ENCODE results near the gene ARHGAP23.
"Not testable (repeated sequence)": the region's sequence is repeated elsewhere in the genome, so short reads cannot be mapped to it uniquely, and the experiment has no call there.

ARHGAP23 gene

GRCh38 chr17:38494152-38494551, 65.9 kb downstream of the ARHGAP23 start:
- FAIRE-seq = not testable (repeated sequence)

- FAIRE-seq = not testable (repeated sequence)
Observed at GRCh38 chr17:38497656-38498055, 69.4 kb downstream of the ARHGAP23 start.

DNA sequence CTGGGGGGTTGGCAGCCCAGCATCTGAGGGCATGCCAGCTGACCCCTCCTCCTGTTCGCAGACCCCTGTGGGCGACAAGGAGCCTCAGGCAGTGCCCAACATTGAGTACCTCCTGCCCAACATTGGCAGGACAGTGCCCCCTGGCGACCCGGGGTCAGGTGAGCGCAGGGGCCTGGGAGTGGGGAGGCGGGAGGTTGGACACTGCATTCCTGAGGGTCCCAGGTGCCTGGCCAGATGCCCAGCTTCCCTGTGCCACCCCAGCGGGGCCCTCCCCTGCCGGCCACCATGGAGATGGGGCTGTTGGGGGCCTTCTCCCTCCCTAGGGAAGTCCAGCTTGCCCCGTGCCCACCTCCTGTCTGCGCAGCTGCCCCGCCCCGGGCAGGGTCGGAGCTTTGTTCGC, 70.1 kb downstream of the ARHGAP23 start:
- FAIRE-seq = no peak

- not testable (repeated sequence) for FAIRE-seq
Observed at GRCh38 chr17:38499230-38499629, 71.0 kb downstream of the ARHGAP23 start.

DNA sequence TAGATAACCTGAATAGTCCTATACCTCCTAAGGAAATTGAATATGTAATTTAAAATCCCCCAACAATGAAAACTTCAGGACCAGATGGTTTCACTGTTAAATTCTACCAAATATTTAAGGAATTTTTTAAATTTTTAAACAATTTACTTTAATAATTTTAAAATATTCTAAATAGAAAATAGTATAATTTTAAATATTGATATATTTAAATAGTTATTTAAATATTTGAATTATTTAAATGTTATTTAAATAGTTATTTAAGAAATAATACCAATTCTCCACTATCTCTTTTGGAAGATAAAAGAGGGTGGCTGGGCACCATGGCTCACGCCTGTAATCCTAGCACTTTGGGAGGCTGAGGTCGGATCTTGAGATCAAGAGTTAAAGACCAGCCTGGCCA, 73.5 kb downstream of the ARHGAP23 start:
- FAIRE-seq = not testable (repeated sequence)

- not testable (repeated sequence) for FAIRE-seq
Observed at GRCh38 chr17:38503286-38503913, 75.1 kb downstream of the ARHGAP23 start.

DNA sequence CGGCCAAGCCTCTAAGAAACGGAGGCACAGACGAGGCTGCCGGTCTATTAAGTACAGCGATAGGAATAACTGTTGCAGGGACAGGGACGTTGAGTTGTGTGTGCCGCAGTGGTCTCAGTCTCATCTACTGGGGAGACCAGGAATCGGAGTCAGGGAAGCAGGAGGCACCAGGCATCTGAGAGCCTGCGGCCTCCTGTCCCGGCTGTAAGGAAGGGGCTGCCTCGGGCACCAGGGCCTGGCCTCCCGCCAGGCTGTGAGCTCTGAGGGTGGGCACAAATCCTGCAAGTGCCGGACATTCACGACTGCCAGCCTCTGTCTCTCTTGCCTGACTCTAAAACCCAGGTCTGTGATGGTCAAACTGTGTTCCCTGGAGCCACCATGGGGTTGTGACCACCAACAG, 76.0 kb downstream of the ARHGAP23 start:
- no peak for FAIRE-seq

GRCh38 chr17:38507436-38507835, 79.2 kb downstream of the ARHGAP23 start:
- FAIRE-seq = no peak

GRCh38 chr17:38507921-38508569, 79.8 kb downstream of the ARHGAP23 start:
- no peak for FAIRE-seq

DNA sequence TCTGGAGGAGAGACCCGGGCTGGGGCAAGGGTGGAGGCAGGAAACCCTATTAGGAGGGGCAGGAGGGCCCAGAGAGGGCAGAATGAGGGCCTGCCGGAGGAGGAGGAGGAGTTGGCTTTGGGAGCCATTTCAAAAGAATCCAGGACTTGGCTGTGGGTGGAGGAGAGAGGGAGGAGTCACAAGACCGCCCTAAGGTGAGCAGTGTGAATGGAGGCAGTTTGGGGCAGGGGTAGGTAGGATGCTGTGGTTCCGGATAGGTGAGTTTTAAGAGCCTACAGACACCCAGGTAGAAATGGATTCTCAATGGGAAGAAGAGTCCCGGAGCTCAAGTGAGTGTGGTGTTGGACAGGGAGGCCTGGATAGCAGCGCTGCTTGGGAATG, 80.3 kb downstream of the ARHGAP23 start:
- no peak for FAIRE-seq

DNA sequence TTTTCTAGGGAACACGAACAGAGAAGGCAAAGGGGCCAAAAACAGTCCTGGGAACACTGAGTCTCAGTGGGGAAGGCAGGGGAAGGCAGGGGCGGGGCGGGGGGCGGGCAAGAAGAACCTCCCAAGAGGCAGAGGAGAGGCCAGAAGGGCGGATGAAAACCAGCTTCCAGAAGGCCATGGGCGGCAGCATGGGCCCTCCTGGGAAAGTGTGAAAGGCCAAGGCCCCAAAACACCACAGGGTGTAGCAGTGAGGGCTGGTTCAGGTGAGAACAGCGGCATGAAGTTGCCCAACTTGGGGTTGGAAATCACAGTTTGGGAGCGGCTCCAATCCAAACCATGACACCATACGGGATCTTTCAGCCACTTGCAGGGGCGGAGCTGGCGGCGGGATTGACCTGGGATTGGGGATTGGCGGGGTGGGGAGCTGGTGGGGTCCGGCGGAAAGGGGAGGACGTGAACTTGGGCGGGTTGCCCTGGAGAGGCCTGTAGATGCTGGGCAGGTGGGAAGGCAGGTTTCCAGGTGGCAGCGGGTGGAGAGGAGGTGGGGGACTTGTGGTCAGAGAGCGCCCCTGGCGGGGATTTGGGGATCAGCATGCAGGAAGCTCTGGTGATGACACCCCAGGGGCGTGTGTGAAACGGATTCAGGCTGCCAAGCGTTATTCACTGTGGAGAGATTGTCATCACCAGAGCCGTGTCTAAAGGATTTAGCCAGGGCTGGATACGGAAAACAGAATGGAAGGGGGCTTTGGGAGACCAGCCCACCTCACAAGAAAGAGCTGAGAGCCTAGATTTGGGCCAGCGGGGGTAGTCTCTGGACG, 80.9 kb downstream of the ARHGAP23 start:
- no peak for FAIRE-seq

DNA sequence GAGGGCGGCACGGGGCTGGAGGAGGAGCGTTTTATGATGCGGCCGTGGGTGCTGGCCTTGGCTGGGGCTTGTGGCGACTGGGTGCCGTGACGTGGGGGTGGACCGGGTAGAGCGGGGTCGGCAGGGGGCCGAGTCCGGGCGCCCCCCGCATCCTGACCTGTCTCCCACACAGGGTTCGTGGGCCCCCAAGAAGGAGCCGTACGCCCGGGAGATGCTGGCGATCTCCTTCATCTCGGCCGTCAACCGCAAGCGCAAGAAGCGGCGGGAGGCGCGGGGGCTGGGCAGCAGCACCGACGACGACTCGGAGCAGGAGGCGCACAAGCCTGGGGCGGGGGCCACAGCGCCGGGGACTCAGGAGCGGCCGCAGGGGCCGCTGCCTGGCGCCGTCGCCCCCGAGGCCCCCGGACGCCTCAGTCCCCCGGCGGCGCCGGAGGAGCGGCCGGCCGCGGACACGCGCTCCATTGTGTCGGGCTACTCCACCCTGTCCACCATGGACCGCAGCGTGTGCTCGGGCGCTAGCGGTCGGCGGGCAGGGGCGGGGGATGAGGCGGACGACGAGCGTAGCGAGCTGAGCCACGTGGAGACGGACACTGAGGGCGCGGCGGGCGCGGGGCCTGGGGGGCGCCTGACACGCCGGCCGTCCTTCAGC, 81.6 kb downstream of the ARHGAP23 start:
- FAIRE-seq = no peak

DNA sequence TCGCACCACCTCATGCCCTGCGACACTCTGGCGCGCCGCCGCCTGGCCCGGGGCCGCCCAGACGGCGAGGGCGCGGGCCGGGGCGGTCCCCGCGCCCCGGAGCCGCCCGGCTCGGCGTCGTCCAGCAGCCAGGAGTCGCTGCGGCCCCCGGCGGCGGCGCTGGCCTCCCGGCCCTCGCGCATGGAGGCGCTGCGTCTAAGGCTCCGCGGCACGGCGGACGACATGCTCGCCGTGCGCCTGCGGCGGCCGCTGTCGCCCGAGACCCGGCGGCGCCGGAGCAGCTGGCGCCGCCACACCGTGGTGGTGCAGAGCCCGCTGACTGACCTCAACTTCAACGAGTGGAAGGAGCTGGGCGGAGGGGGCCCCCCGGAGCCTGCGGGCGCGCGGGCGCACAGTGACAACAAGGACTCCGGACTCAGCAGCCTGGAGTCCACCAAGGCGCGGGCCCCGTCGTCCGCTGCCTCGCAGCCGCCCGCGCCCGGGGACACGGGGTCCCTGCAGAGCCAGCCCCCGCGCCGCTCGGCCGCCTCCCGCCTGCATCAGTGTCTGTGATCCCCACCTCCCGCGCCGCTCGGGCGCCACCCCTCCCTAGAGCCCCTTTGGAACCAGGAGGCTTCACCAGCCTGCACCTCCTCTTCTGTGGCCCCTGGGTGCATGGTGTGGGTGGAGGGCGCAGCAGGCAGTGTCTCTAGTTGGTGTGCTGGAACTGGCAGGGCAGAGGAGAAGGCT, 82.3 kb downstream of the ARHGAP23 start:
- no peak for FAIRE-seq

DNA sequence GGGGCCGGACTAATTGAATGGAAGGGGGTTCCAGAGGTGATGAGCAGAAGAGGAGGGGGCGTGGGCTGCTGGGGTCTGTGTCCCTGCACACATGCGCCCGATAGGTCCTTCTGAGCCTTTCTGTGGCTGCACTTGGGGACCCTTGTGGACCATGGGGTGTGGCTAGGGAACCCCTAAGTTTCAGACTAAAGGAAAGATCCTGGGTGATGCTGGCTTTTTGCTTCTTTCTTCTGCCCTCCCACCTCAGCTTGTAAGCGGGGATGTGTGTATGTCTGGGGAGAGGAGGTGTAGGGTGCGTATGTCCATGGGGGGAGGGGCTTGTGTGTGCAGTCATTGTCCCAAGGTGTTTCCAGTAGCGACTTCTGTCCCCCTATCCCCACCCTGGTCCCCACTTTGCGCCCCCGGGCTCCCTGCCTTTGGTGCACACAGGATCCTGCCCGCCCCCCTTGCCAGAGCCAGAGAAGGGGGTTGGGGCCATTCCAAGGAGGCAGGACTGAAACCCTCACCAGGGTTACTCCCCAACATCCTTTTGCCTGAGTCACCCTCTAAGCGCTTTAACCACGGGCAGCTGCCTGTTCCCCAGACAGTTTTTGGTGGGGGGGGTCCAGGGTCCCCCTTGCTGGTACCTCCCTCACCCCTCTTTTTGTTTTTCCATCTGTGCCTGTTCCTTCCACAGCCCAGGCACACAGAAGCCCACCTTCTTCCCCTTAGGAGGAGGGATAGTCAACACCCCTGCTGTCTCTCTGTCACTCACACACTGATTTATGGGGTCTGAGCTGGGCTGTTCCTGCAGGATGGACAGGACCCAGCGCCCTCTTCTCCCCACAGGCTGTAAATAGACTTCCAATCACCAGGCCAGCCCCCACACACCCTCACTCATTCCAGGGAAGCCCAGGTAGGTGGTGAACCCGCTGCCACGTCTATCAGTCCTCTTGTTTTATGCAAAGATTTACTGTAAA, 83.2 kb downstream of the ARHGAP23 start:
- FAIRE-seq = no peak

DNA sequence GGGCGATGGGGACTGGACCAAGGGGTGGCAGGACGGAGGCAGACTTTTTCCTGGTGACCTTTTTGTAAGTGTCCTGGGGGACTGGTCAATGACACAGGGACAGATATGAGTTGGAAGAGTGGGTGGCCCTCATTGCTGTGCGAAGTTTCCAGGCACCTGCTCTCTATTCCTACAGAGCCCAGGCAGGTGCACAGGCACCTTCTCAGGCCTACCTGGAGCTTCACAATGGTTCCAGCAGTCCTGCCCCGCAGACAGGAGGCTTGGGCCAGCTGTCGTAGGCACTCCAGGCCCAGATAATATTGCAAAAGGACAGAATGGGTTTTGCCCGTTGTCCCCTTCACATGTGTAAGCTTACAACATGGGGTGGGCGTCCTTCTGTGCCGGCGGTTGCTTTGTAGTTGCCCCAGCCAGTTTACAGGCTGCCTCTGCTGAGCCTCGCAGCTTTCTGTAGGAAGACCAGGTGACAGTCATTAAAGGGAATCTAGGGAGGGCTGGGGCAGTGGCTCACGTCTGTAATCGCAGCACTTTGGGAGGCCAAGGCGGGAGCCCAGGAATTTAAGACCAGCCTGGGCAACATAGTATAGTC, 84.3 kb downstream of the ARHGAP23 start:
- FAIRE-seq = no peak

- FAIRE-seq = not testable (repeated sequence)
Observed at GRCh38 chr17:38526526-38526925, 98.3 kb downstream of the ARHGAP23 start.

- FAIRE-seq = not testable (repeated sequence)
Observed at GRCh38 chr17:38528141-38528540, 99.9 kb downstream of the ARHGAP23 start.

- not testable (repeated sequence) for FAIRE-seq
Observed at GRCh38 chr17:38530856-38531255, 102.6 kb downstream of the ARHGAP23 start.

- FAIRE-seq = not testable (repeated sequence)
Observed at GRCh38 chr17:38531761-38532160, 103.5 kb downstream of the ARHGAP23 start.

GRCh38 chr17:38532451-38532850, 104.2 kb downstream of the ARHGAP23 start:
- no peak for FAIRE-seq

- FAIRE-seq = no peak
Observed at GRCh38 chr17:38533241-38533640, 105.0 kb downstream of the ARHGAP23 start.

All from islet of Langerhans (tissue), 1 donor.